Measurements from ENCODE around the gene KLK12.

The KLK12 gene

DNA sequence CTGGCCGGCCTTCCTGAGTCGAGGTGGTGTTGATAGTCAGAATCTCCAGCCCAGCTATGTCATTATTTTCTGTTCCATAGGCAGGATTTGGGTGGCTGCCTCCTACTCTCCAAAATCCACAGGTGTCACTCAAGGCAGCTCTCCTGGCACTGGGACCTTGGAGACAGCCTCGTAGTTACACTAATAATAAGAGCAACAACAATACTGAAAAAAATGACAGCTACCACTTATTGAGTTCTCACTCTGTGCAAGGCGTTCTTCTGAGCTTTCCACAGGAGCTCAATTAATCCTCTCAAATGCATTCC lies 12.2 kb upstream of the KLK12 start:
- DNase-seq: no peak

DNA sequence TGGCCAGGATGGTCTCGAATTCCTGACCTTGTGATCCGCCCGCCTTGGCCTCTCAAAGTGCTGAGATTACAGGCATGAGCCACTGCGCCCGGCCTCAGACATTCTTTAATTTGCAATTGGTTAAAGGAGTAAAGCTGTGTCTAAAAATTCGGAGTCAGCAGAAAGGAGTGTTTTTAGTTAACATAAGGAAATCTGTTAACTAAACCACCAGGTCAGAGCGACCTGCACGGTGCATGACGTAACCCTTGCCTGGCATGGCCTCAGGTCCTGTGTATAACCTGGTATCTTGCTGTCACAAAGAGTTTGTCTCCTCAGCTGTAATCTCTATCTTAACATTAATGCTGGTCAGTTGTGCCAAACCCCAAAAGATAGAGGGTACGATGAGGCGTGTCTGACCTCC lies 9.5 kb upstream of the KLK12 start:
- DNase-seq: no peak

DNA sequence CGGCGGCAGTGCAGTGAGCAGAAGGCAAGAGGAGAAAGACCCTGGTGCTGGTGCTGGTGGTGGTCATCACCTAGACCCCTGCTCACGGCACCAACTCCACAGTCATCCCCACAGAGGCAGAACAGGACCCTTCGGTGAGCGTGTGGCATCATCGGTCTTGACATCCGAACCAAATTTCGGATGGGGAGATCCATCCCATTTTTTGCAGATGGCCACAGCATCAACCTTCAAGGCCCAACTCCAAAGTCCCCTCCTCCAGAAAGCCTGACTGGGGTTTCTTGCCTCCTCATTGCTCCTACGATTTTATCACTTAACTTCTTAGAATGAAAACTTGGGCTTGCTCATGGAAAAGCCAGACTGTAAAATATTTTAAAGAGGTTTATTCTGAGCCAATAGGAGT lies 8.7 kb upstream of the KLK12 start:
- DNase-seq: no peak

DNA sequence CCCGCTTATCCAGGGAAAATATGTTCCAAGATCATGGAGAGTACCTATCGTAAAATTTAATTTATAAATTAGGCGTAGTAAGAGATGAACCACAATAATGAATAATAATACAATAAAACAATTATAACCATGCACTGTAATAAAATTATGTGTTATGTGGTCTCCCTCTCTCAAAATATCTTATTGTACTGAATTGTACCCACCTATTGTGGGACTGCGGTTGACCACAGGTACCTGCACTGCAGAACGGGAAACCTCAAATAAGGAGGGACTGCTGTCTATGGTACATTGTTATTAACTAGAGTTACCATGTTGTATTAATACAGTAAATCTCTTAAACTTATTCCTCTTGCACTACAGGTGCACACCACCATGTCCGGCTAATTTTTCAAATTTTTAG lies 5.3 kb upstream of the KLK12 start:
- DNase-seq: no peak

DNA sequence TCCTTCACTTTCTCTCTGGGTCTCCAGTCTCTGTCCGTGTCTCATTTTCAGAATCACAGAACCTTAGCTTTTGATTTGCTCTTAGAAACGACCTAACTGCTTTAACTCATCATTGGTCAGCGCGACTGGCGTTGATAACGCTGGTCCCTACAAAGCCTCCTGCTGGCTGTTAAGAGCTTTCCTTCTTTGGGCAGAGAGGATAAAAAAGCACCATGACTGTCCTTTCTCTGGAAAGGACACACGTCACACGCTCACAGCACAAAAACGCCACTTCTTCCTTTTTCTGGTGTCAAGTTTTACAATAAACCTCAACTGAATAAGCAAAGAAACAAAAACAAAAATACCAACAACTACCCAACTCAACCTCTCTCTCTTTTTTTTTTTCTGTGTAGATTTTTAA lies 1.7 kb upstream of the KLK12 start:
- DNase-seq: no peak

DNA sequence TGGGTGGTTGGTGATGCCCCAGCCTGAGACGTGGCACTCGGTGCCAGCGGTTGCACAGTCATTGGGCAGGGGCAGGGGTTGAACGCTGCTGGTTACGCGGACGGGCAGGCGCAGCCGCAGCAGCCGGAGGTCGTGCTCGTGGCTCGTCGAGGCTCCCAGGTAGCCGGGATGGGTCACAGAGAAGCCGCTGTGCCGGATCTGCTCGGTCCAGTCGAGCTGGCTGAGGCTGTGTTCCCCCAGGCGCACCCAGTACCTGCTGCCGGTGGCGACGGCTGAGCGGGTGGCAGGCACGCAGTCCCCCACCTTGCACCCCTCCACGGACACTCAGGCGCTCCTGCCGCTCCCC lies 2.9 kb downstream of the KLK12 start:
- no peak for DNase-seq

DNA sequence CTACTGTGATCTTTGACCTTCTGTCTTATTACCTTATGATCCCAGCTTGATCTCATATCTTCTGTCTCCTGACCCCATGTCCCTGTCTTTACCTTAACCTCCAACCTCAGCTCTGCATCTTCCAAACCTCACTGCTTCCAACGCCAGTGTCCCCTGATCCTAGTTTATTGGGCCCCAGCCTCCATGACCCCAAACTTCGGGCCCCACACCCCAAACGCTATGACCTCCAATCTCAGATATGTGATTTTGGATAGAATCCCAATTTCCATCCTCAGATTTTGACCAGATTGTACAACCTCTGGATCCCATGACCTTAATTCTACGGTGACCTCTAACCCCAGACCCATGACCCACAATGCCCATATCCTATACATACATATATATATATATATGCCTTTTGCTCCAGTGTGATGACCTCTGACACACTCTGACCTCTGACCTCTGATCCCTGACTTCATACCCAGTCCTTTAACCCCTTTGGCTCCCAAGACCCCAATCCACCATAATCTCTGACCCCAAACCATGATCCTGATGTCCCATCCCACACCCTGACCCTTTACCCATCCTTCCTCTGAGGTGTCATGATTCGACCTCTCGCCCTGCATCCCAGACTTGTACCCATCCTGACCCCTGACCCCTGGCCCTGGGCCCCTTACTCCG lies 3.5 kb downstream of the KLK12 start:
- no peak for DNase-seq

DNA sequence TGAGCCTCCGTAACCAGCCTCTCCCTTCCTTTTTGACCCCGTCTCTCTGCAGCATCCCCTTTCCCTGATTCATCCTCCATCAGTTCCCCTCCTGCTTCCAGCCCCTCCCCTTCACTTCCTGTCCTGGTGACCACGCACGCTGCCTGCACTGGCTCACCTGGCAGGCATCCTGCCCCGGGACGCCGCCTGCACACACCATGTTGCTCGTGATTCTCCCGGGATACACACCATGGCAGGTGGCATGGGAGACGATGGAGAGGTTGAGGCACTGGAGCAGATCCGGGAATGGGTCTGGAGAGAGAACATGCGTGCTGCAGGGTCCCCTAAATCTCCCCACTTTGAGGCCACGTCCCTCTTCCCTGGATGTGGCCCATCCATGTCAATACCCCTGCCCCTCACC lies 4.2 kb downstream of the KLK12 start:
- DNase-seq: no peak

DNA sequence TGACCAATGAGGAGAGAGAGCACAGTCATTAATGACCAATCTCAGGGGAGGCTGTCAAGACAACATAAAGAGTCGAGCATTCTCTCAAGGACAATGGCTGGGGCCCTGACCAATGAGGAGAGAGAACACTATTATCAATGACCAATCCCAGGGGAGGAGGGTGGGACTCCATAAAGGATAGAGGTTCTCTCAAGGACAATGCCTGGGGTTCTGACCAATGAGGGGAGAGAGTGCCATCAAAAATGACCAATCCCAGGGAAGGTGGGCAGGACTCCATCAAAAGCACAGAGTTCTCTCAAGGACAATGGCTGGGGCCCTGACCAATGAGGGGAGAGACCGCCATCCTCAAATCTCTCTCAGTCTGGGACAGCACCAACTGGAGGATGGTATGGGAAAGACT lies 5.1 kb downstream of the KLK12 start:
- no peak for DNase-seq

DNA sequence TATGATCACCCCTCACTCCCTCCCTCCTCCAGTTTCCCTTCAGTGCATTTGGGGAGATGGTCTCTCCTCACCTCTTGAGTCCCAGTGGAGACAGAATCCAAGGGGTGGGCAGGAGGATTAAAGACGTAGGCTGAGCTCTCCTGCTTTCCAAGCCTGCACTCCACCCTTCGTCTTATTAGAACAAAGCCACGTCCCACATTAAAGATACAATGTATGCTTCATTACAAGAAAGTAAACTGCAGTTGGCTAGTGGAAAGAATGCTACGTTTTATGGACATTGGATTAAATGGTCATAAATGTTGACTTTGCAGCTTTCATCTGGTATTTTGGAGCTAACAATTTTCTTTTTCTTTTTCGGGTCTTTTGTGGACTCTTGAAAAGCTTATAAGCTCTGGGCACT lies 6.9 kb downstream of the KLK12 start:
- DNase-seq: no peak

DNA sequence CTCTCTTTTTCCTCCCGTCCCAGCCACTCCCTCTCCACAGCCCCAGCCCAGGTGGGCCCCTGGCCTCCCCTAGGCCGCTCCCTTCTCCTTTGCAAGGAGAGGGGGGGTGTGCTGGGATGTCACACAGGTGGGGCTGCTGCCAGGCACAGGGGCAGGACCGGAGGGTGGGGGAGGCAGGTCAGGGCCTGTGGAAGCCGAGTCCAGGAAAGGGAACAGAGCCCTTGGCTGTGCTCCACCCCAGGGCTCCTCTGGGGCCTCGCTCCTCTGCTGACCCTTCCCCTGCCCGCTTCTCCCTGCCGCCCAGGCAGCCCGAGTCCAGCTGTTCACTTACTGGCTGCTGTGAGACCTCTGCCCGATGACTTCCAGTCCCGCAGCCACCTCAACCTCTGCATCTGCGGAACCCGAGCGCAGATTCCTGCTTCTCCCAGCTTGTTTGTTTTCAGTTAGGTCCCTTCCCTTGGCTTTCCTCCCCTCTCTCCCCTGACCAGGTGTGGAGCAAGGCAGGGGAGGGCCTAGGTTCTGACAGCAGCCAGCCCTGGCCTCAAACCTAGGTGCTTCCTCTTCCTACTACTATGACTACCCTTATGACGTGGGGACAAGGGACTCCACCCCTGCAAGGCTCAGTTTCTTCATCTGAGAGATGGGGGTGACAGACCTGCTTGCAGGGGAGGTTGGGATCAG lies 7.5 kb downstream of the KLK12 start:
- DNase-seq: no peak

DNA sequence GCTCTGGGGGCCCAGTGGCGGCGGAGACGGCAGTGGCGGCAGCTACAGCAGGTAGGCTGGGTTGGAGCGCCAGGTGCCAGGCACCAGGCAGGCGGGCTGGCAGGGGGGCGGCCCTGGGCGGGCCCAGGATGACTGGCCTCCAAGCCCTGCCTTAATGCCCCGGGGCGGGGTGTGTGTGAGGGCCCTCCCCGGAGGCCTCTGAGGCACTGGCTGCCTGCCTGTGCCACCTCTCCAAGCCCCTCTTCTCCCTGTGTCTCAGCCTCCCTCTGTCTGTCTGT lies 8.3 kb downstream of the KLK12 start, which contains the start of gene KLK11:
KLK11 (minus strand) TSS at position 63 of the 278 bp plus-strand sequence. CDS start 985 bp downstream, outside the sequence.
- DNase-seq: no peak

DNA sequence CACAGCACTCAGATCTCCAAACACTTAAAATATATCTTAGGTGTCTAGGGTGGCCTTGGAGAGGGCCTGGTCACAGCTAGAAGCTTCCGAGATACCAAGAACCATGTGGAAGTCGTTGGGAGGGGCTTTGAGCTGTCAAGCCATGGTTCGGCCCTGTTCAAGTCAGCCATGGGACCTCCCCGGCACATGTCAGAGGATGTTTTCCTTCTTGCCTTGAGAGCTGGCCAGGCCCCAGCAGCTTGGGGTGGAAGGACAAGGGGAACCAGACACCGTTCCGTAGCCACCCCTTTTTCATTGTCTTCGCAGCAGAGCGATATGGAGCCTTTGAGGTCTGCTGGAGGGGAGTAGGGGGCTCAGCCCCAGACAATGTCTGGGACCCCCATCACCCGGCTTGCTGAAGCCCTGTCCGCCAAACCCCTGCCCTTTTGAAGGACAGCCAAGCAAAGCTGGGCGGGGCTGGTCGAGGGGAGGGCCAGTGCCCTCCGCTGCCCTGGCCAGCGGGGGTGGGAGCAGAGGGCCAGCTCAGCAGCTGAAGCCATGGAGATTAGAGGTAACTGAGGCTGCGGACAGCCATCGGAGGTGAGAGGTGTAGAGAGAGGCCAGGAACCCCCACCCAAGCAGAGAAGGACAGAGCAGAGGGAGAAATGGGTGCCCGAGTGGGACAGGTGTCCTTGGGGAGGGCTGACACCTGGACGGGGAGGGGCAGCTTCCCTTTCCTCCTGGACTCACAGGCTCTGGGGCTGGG lies 8.8 kb downstream of the KLK12 start:
- DNase-seq: no peak

DNA sequence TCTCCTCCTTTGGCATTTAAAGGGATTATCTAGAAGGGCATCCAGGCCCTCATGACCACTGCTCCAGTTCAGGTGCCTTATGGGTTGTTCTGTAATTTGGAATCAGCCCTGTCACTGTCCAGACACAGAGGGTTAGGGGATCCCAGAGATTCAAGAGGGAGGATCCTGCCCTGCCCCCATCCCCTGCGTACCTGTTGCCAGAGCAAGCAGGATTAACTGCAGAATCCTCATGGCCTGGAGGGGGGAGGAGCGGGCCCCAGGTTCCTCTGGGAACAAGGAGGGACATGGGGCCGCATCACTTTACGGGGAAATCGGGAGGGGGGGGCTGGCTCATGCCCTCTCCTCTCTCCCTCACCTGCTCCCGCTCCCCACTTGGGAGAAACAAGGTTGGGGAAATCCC lies 9.4 kb downstream of the KLK12 start:
- DNase-seq: no peak

DNA sequence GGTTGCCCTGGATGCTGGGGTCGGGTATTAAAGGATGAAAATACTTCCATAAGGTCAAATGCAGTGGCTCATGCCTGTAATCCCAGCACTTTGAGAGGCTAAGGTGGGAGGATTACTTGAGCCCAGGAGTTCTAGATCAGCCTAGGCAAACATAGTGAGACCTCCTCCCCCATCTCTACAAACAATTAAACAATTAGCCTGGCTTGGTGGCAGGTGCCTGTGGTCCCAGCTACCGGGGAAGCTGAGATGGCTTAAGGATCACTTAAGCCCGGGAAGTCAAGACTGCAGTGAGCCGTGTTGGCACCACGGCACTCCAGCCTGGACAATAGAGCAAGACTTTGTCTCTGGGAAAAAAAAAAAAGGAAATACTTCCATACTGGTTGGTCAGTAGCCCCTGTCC lies 9.9 kb downstream of the KLK12 start:
- DNase-seq: no peak

DNA sequence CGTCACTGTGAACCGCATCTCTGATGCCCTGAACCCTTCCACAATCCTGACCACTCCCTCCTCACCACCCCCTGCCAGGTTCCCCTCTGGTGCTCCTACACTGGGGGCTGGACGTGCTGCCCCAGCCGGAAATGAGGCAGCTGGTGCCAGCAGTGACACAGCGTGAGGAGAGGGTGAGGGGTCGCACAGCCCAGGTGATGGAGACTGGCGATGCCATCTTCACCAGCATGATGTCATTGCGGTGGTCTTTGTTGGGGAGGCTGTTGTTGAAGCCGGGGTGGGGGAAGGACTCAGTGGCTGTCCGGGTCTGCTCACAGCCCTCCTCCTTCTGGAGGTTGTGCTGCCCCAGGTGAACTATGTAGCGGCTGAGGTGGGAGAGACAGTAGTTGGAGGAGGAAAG lies 10.9 kb downstream of the KLK12 start:
- no peak for DNase-seq

DNA sequence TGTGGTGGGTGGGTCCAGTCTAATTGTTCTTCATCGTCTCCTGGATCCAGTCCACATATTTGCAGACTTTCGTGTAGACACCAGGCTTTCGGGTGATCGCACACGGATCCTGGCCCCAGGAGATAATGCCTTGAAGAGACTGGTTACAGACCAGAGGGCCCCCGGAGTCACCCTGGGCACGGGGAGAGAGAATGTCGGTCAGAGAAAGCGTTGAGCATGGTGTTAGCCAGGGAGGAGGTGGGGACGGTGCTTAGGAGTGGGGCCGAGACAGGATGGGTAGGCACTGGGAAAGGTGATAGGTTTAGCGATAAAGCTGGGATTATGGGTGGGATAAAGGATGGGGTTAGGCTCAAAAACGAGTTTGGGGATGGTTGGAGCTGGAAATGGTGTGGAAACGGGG lies 12.3 kb downstream of the KLK12 start:
- DNase-seq: no peak

DNA sequence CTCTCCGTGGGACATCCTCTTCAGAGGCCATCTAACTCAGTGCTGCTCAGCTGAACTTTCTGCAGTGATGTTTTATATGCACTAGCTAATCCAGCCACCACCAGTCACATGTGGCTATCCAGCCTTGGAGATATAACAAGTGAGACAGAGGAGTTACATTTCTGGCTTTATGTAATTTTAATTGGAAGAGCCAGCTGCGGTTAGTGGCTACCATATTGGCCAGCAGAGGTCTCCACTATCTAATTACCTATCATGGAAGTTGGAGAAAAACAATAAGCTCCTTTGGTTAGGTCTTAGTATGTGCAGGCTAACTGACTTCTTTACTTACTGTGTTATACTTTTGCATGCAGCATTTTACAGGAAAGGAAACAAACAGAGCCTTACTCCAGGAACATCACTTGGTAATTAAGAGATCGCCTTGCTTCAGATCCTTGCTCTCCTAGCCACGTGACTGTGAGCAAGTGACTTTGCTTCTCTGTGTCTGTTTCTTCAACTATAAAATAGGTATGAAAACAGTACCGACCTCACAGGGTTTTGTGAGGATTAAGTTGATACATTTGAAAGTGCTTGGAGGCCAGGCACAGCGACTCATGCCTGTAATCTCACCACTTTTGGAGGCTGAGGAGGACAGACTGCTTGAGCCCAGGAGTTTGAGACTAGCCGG lies 13.7 kb downstream of the KLK12 start:
- peak; percentile 48 for DNase-seq

DNA sequence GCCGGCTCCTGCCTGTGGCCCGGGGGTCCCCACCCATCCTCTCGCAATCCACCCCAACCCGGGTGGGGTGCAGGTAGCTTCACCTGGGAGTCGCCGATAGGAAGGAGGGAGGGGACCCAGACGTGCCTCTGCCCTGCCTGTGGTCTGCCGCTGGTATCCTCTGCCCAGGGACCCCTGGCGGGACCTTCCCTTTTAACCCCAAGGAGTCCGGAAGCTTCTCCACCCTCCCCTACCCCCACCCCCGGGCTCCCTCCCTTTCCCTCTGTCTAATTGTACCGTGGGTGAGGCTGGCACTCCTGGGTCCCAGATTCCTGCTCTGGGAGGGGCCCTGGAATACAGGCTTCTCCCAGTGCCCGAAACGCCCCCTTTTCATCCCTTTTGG lies 15.3 kb downstream of the KLK12 start, which contains the start of gene KLK10:
KLK10 (minus strand) TSS at position 166 of the 382 bp plus-strand sequence. CDS start 579 bp downstream, outside the sequence.
- DNase-seq: no peak

DNA sequence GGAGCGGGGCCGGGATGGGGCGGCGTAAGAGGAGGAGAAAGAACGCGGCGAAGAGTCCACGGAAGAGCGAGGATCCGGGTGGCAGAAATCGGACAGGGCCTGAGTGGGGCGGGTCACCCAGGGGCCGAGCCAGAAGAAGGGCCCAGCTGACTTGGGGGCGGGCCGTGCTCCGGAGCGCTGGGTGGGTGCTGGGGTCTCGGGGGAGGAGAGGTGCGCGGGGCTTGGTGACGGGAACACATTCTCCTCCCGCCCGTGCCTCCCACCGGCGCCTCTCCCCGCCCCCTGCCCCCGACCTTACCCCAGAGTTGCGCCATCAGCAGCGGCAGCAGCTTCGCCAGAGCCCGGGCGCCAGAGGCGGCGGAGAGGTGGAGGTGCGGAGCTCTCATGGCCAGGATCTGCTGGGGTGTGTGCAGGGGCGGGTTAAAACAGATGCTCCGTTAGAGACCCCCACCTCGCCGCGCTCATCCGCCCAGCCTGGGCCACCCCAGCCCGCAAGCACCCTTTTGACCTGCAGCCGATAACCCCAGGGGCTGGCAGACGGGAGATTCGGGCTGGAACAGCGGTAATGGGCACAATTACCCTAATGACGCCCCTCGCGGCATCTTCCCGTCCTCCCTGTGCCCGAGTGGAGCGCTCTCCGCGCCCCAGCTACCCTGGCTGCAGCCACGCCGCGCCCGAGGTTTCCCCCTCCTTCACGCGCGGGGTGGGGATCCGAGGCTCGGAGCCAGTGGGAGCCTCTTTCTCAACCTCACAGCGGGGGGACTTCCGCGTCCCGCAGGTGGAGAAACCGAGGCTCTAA lies 15.9 kb downstream of the KLK12 start:
- peak; percentile 53 for DNase-seq

DNA sequence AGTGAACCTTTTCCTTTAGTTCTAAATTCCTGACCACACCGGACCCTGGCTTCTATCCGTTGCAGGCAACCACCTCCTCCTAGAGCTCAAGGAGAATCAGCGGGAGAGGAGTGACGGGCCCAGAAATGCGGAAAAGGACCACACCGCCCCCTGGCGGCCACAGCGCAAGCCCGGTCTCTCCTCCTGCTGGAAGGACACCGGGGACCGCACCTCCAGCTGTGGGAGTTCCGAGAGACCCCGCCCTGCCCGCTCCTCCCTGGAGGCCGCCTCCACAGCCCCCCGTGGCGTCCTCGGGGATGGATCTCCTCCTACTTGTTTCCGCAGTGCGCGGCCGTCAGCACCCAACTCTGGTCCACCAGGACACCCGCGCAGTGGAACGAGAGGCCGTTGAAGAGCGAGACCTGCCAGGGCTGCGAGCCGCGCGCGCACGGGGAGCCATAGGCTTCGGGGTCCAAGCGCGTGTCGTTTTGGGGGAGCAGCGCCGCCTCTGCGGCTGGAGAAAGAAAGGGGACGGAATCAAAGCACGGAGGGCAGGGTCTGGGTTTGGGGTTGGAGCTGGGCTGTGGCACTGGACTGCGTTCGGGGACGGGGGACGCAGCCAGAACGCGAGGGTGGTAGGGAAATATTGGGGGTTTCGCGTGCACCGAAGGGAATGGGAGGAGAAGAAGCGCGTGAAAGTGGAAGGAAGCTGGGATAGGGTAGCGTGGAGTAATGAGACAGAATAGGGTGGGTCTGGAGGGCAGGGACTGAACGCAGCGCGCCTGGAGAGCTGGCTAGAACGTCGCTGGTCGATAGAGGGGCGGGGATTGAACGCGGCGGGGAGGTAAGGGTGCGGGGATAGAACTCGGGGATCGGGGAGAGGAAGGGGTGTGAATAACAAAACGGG lies 17.8 kb downstream of the KLK12 start:
- DNase-seq: peak; percentile 81
